RWPE1 (cell line): ENCODE results near the gene CCDC102A.

Experiments used
- CTCF ChIA-PET: fragments of 350-600 bp; sonication (Branson Sonifier 250); formaldehyde crosslinking; extraction: SDS; loops from one replicate; lab custom pipeline; 2021; lab: Yijun Ruan, JAX
- POLR2A ChIA-PET: fragments of 400-600 bp; formaldehyde crosslinking; extraction: SDS; loops from one replicate; lab custom pipeline; 2020; ENCODE audit warnings: antibody characterized with exemption; ENCODE audit not compliant: low non-redundant PET; lab: Yijun Ruan, JAX
- DNase-seq: peaks from one replicate; pipeline ENCODE4 v3.0.0; 2012; ENCODE audit warnings: low spot score
- H3K27ac ChIP-seq: fragments of 450-650 bp; 2 replicates; pipeline ENCODE4 v1.5.1; 2017
- CTCF ChIP-seq: fragments of 450-650 bp; conservative IDR thresholded peaks from 2 replicates; pipeline ENCODE4 v1.5.1; 2017; ENCODE audit warnings: low read depth, mild to moderate bottlenecking

Gene CCDC102A

GRCh38 chr16:57577214-57577613 lies 40.8 kb upstream of the CCDC102A start:
- CTCF ChIA-PET, result interaction anchor here (0.7 to 2.4 kb wide), 14 partner anchors 9 to 324 kb away, joined by 3 to 13 read pairs (median 3); partner anchors contain the start of genes ADGRG1, CCDC102A and KATNB1
- POLR2A ChIA-PET, result no interaction called here
- TF ChIP-seq CTCF, result no peak
- DNase-seq, result no peak
- no peak overlapping the region for H3K27ac ChIP-seq

- TF ChIP-seq CTCF, result peak; percentile 97
- CTCF ChIA-PET, result interaction anchor here (0.6 to 2.4 kb wide), 30 partner anchors 9 to 324 kb away, joined by 3 to 13 read pairs (median 3); partner anchors contain the start of genes ADGRG1, CCDC102A and KATNB1
- no peak overlapping the region for H3K27ac ChIP-seq
- POLR2A ChIA-PET, result no interaction called here
- DNase-seq, result peak; percentile 66
These were observed 40.1 kb upstream of the CCDC102A start for GRCh38 chr16:57576429-57576870.

GRCh38 chr16:57575468-57576277 lies 39.3 kb upstream of the CCDC102A start:
- no peak for TF ChIP-seq CTCF
- DNase-seq, result no peak
- POLR2A ChIA-PET, result no interaction called here
- no peak overlapping the region for H3K27ac ChIP-seq
- CTCF ChIA-PET, result interaction anchor here (0.6 to 2.4 kb wide), 24 partner anchors 9 to 325 kb away, joined by 3 to 13 read pairs (median 4); partner anchors contain the start of genes CCDC102A and KATNB1

- H3K27ac ChIP-seq, result no peak overlapping the region
- DNase-seq, result no peak
- POLR2A ChIA-PET, result no interaction called here
- no peak for TF ChIP-seq CTCF
- CTCF ChIA-PET, result interaction anchor here (0.5 to 2.4 kb wide), 8 partner anchors 11 to 326 kb away, joined by 3 to 13 read pairs (median 4); partner anchors contain the start of gene KATNB1
These were observed 38.5 kb upstream of the CCDC102A start for GRCh38 chr16:57574646-57575467.

- TF ChIP-seq CTCF, result no peak
- ChIA-PET POLR2A (no interaction called here), CTCF (no interaction called here)
- DNase-seq, result no peak
- H3K27ac ChIP-seq, result no peak overlapping the region
These were observed 37.7 kb upstream of the CCDC102A start for GRCh38 chr16:57574086-57574485.
